AG09309 (cell line): ENCODE results near the gene GMEB2.

ENCODE experiments used
- DNase-seq: peaks from one replicate; pipeline ENCODE4 v3.0.0-alpha.2; 2010; ENCODE audit warnings: low read depth
- H3K4me3 ChIP-seq: 2 replicates; pipeline ENCODE4 v1.5.1; 2011; ENCODE audit warnings: mild to moderate bottlenecking, low read depth, low read length, moderate library complexity; ENCODE audit not compliant: control insufficient read depth
- CTCF ChIP-seq: IDR thresholded peaks from 2 replicates; pipeline ENCODE4 v1.5.1; 2011; ENCODE audit warnings: mild to moderate bottlenecking, low read depth, low read length, inconsistent platforms; ENCODE audit not compliant: insufficient read depth, control insufficient read depth; ENCODE audit errors: missing control alignments

GMEB2 gene

GRCh38 chr20:63565699-63566335 is 61.1 kb downstream of the GMEB2 start:
- DNase-seq: no peak
- no peak for TF ChIP-seq CTCF
- H3K4me3 ChIP-seq: no peak overlapping the region

GRCh38 chr20:63565021-63565698 is 61.7 kb downstream of the GMEB2 start:
- TF ChIP-seq CTCF: no peak
- H3K4me3 ChIP-seq: no peak overlapping the region
- no peak for DNase-seq

GRCh38 chr20:63564036-63564810 is 62.7 kb downstream of the GMEB2 start:
- no peak for TF ChIP-seq CTCF
- no peak overlapping the region for H3K4me3 ChIP-seq
- DNase-seq: no peak

- H3K4me3 ChIP-seq: no peak overlapping the region
- TF ChIP-seq CTCF: no peak
Measured at GRCh38 chr20:63563225-63563935, 63.5 kb downstream of the GMEB2 start.

GRCh38 chr20:63562461-63563224 is 64.3 kb downstream of the GMEB2 start:
- no peak overlapping the region for H3K4me3 ChIP-seq
- DNase-seq: no peak
- TF ChIP-seq CTCF: no peak

More at GRCh38 chr20:63563225-63563935, 63.5 kb downstream of the GMEB2 start:
- no peak for DNase-seq
